Central memory CD8-positive, alpha-beta T cell (primary cell): ENCODE measurements around the gene TMOD3.

ENCODE experiments used
- ATAC-seq: fragments of 150-1000 bp; cut with Tn5 transposase; replicated peaks from 2 replicates; pipeline ENCODE4 v1.10.0; 2022; ENCODE audit warnings: mild to moderate bottlenecking, moderate FRiP score, moderate number of reproducible peaks; ENCODE audit not compliant: poor library complexity, severe bottlenecking; ENCODE audit errors: extremely low read depth
- DNase-seq, 2 donors: peaks; one replicate each; pipeline ENCODE4 v3.0.0; 2021; ENCODE audit warnings: low spot score in 2 of 2
- H3K27ac Mint-ChIP-seq: one replicate; pipeline ENCODE4 v1.8.0; 2022; ENCODE audit warnings: low read depth, mild to moderate bottlenecking, moderate library complexity, mixed read lengths
- H3K27me3 Mint-ChIP-seq: one replicate; pipeline ENCODE4 v1.8.0; 2022; ENCODE audit warnings: mixed read lengths
- H3K36me3 Mint-ChIP-seq: one replicate; pipeline ENCODE4 v1.8.0; 2022; ENCODE audit warnings: mild to moderate bottlenecking, moderate library complexity, mixed read lengths; ENCODE audit not compliant: insufficient read depth
- H3K4me1 Mint-ChIP-seq: one replicate; pipeline ENCODE4 v1.8.0; 2022; ENCODE audit warnings: mixed read lengths
- H3K4me3 Mint-ChIP-seq: one replicate; pipeline ENCODE4 v1.8.0; 2022; ENCODE audit warnings: mild to moderate bottlenecking, moderate library complexity, mixed read lengths
- H3K9me3 Mint-ChIP-seq: one replicate; pipeline ENCODE4 v1.8.0; 2022; ENCODE audit warnings: mixed read lengths

TMOD3 gene

GRCh38 chr15:51855612-51856011 is 26.2 kb downstream of the TMOD3 start:
- H3K4me1 Mint-ChIP-seq = peaks cover 63% of the 10 kb centered on the region
- DNase-seq (no peak), ATAC-seq (no peak)
- H3K27me3 Mint-ChIP-seq = no peaks in the 10 kb centered on the region
- no peaks in the 10 kb centered on the region for H3K9me3 Mint-ChIP-seq
- H3K36me3 Mint-ChIP-seq = peaks cover 2% of the 10 kb centered on the region
- no peak overlapping the region for H3K4me3 Mint-ChIP-seq
- no peak overlapping the region for H3K27ac Mint-ChIP-seq

GRCh38 chr15:51856714-51857380 is 27.4 kb downstream of the TMOD3 start:
- H3K27ac Mint-ChIP-seq = no peak overlapping the region
- H3K36me3 Mint-ChIP-seq = peaks cover 2% of the 10 kb centered on the region
- H3K4me3 Mint-ChIP-seq = no peak overlapping the region
- ATAC-seq (no peak), DNase-seq (no peak)
- H3K9me3 Mint-ChIP-seq = no peaks in the 10 kb centered on the region
- H3K27me3 Mint-ChIP-seq = no peaks in the 10 kb centered on the region
- peaks cover 66% of the 10 kb centered on the region for H3K4me1 Mint-ChIP-seq

- Mint-ChIP-seq H3K9me3 (no peaks in the 10 kb centered on the region), H3K36me3 (peaks cover 24% of the 10 kb centered on the region), H3K27ac (peak overlapping the region; percentile 72), H3K4me1 (peaks cover 48% of the 10 kb centered on the region), H3K4me3 (peak overlapping the region; percentile 58), H3K27me3 (no peaks in the 10 kb centered on the region)
- peak in 1 of 2 donors; percentile 39 for DNase-seq
- peak; percentile 99 for ATAC-seq
Observed at GRCh38 chr15:51861557-51862359, 32.3 kb downstream of the TMOD3 start.

- H3K4me1 Mint-ChIP-seq = peaks cover 42% of the 10 kb centered on the region
- peak overlapping the region; percentile 42 for H3K27ac Mint-ChIP-seq
- H3K36me3 Mint-ChIP-seq = peaks cover 28% of the 10 kb centered on the region
Observed at GRCh38 chr15:51863131-51863530, 33.7 kb downstream of the TMOD3 start.

GRCh38 chr15:51864408-51865056 is 35.1 kb downstream of the TMOD3 start:
- H3K4me3 Mint-ChIP-seq = no peak overlapping the region
- H3K9me3 Mint-ChIP-seq = no peaks in the 10 kb centered on the region
- H3K27ac Mint-ChIP-seq = peak overlapping the region; percentile 42
- H3K36me3 Mint-ChIP-seq = peaks cover 36% of the 10 kb centered on the region
- no peaks in the 10 kb centered on the region for H3K27me3 Mint-ChIP-seq
- peaks cover 37% of the 10 kb centered on the region for H3K4me1 Mint-ChIP-seq
- ATAC-seq (no peak), DNase-seq (no peak)

More at GRCh38 chr15:51863131-51863530, 33.7 kb downstream of the TMOD3 start:
- no peaks in the 10 kb centered on the region for H3K27me3 Mint-ChIP-seq
- ATAC-seq (no peak), DNase-seq (no peak)
- no peak overlapping the region for H3K4me3 Mint-ChIP-seq
- no peaks in the 10 kb centered on the region for H3K9me3 Mint-ChIP-seq

- Mint-ChIP-seq H3K27ac (no peak overlapping the region), H3K36me3 (peaks cover 38% of the 10 kb centered on the region), H3K27me3 (no peaks in the 10 kb centered on the region), H3K4me1 (peaks cover 30% of the 10 kb centered on the region), H3K4me3 (no peak overlapping the region), H3K9me3 (no peaks in the 10 kb centered on the region)
- DNase-seq (no peak), ATAC-seq (no peak)
Observed at GRCh38 chr15:51865317-51865716, 35.9 kb downstream of the TMOD3 start.

GRCh38 chr15:51866161-51866560 is 36.7 kb downstream of the TMOD3 start:
- Mint-ChIP-seq H3K27ac (no peak overlapping the region), H3K9me3 (no peaks in the 10 kb centered on the region), H3K4me3 (no peak overlapping the region), H3K27me3 (no peaks in the 10 kb centered on the region), H3K36me3 (peaks cover 43% of the 10 kb centered on the region), H3K4me1 (peaks cover 23% of the 10 kb centered on the region)
- no peak for DNase-seq
- ATAC-seq = no peak

- DNase-seq = no peak
- no peaks in the 10 kb centered on the region for H3K27me3 Mint-ChIP-seq
Observed at GRCh38 chr15:51866751-51867150, 37.3 kb downstream of the TMOD3 start.

GRCh38 chr15:51869060-51869421 is 39.6 kb downstream of the TMOD3 start:
- no peak for DNase-seq
- Mint-ChIP-seq H3K4me3 (no peak overlapping the region), H3K27ac (no peak overlapping the region), H3K36me3 (peaks cover 41% of the 10 kb centered on the region), H3K4me1 (peaks cover 4% of the 10 kb centered on the region), H3K27me3 (no peaks in the 10 kb centered on the region), H3K9me3 (no peaks in the 10 kb centered on the region)
- ATAC-seq = no peak

More at GRCh38 chr15:51866751-51867150, 37.3 kb downstream of the TMOD3 start:
- Mint-ChIP-seq H3K4me1 (peaks cover 17% of the 10 kb centered on the region), H3K4me3 (no peak overlapping the region), H3K27ac (no peak overlapping the region), H3K9me3 (no peaks in the 10 kb centered on the region), H3K36me3 (peaks cover 44% of the 10 kb centered on the region)
- no peak for ATAC-seq

GRCh38 chr15:51870774-51871173 is 41.3 kb downstream of the TMOD3 start:
- peaks cover 34% of the 10 kb centered on the region for H3K36me3 Mint-ChIP-seq
- peaks cover 5% of the 10 kb centered on the region for H3K4me1 Mint-ChIP-seq
- H3K27ac Mint-ChIP-seq = no peak overlapping the region
- H3K4me3 Mint-ChIP-seq = no peak overlapping the region
- no peaks in the 10 kb centered on the region for H3K27me3 Mint-ChIP-seq
- H3K9me3 Mint-ChIP-seq = no peaks in the 10 kb centered on the region
- no peak for ATAC-seq
- DNase-seq = no peak

- Mint-ChIP-seq H3K27ac (no peak overlapping the region), H3K27me3 (no peaks in the 10 kb centered on the region), H3K4me1 (peaks cover 21% of the 10 kb centered on the region), H3K9me3 (no peaks in the 10 kb centered on the region), H3K4me3 (no peak overlapping the region), H3K36me3 (peaks cover 33% of the 10 kb centered on the region)
- no peak for DNase-seq
- no peak for ATAC-seq
Observed at GRCh38 chr15:51874751-51875644, 45.5 kb downstream of the TMOD3 start.

- Mint-ChIP-seq H3K27me3 (no peaks in the 10 kb centered on the region), H3K9me3 (no peaks in the 10 kb centered on the region), H3K4me1 (peaks cover 21% of the 10 kb centered on the region), H3K4me3 (no peak overlapping the region), H3K36me3 (peaks cover 30% of the 10 kb centered on the region), H3K27ac (no peak overlapping the region)
- ATAC-seq (no peak), DNase-seq (no peak)
Observed at GRCh38 chr15:51876169-51876568, 46.7 kb downstream of the TMOD3 start.
